Activated T-helper 1 cell treated with anti-CD3 and anti-CD28 coated beads, Interleukin-12 subunit alpha, Interleukin-12 subunit beta, Interleukin-2, Interleukin-4 antibody, amounts not matched to agents 30 ng/mL and 10 ng/mL and 1 ng/mL, durations not matched to agents 14 hours and 24 hours and 36 hours (primary cell): ENCODE data around the gene EPHB1. TPM values are rescaled to one million over a fixed set of nuclear protein-coding genes. Genes with fewer than 3 reads are reported as not detected.
"Not testable (repeated sequence)": the region's sequence is repeated elsewhere in the genome, so short reads cannot be mapped to it uniquely, and the experiment has no call there.

Experiments
- DNase-seq: peaks from one replicate; pipeline ENCODE4 v3.0.0; 2021; ENCODE audit warnings: low spot score
- H3K27ac Mint-ChIP-seq: one replicate; pipeline ENCODE4 v1.8.0; 2021; ENCODE audit warnings: mild to moderate bottlenecking, mixed read lengths
- H3K27me3 Mint-ChIP-seq: one replicate; pipeline ENCODE4 v1.8.0; 2022; ENCODE audit warnings: mild to moderate bottlenecking, moderate library complexity, mixed read lengths; ENCODE audit not compliant: insufficient read depth
- H3K36me3 Mint-ChIP-seq: one replicate; pipeline ENCODE4 v1.8.0; 2021; ENCODE audit warnings: low read depth, mixed read lengths
- H3K4me1 Mint-ChIP-seq: one replicate; pipeline ENCODE4 v1.8.0; 2021; ENCODE audit warnings: low read depth, mixed read lengths
- H3K4me3 Mint-ChIP-seq: one replicate; pipeline ENCODE4 v1.8.0; 2021; ENCODE audit warnings: mild to moderate bottlenecking, moderate library complexity, mixed read lengths
- H3K9me3 Mint-ChIP-seq: one replicate; pipeline ENCODE4 v1.8.0; 2021; ENCODE audit warnings: mixed read lengths
- intact Hi-C: fragments of 100-400 bp; cut with micrococcal nuclease; formaldehyde crosslinking; loops from one replicate; pipeline ENCODE4 v1.15.1; 2024
- total RNA-seq: library from RNA; stranded (reverse); gene quantifications from 2 replicates; pipeline ENCODE4 v1.2.3, GENCODE V29; 2022

Gene EPHB1
- total RNA-seq, 1 donor from 2014 or later, result 5.2 TPM

GRCh38 chr3:135057996-135058395 lies 262.9 kb downstream of the EPHB1 start:
- intact Hi-C loops, result no loop called here
- Mint-ChIP-seq H3K4me1 (no peaks in the 10 kb centered on the region), H3K27me3 (no peaks in the 10 kb centered on the region), H3K4me3 (no peak overlapping the region), H3K36me3 (no peaks in the 10 kb centered on the region), H3K9me3 (no peaks in the 10 kb centered on the region), H3K27ac (no peak overlapping the region)
- DNase-seq, result no peak

- peaks cover 2% of the 10 kb centered on the region for H3K27me3 Mint-ChIP-seq
- no peak for DNase-seq
- no peaks in the 10 kb centered on the region for H3K36me3 Mint-ChIP-seq
- H3K9me3 Mint-ChIP-seq, result peaks cover 6% of the 10 kb centered on the region
- no peak overlapping the region for H3K27ac Mint-ChIP-seq
- intact Hi-C loops, result no loop called here
- H3K4me3 Mint-ChIP-seq, result no peak overlapping the region
- no peaks in the 10 kb centered on the region for H3K4me1 Mint-ChIP-seq
Measured at GRCh38 chr3:135059580-135059979, 264.5 kb downstream of the EPHB1 start.

- H3K27ac Mint-ChIP-seq, H3K4me3 Mint-ChIP-seq, H3K9me3 Mint-ChIP-seq, H3K27me3 Mint-ChIP-seq, intact Hi-C loops, H3K4me1 Mint-ChIP-seq, DNase-seq, H3K36me3 Mint-ChIP-seq: not testable (repeated sequence)
Measured at GRCh38 chr3:135066844-135067727, 272.0 kb downstream of the EPHB1 start.

GRCh38 chr3:135068011-135068410 lies 273.0 kb downstream of the EPHB1 start:
- no peaks in the 10 kb centered on the region for H3K4me1 Mint-ChIP-seq
- no peak for DNase-seq
- peaks cover 11% of the 10 kb centered on the region for H3K9me3 Mint-ChIP-seq
- no peak overlapping the region for H3K4me3 Mint-ChIP-seq
- intact Hi-C loops, result no loop called here
- H3K27me3 Mint-ChIP-seq, result peaks cover 3% of the 10 kb centered on the region
- H3K27ac Mint-ChIP-seq, result no peak overlapping the region
- no peaks in the 10 kb centered on the region for H3K36me3 Mint-ChIP-seq

GRCh38 chr3:135069406-135069805 lies 274.3 kb downstream of the EPHB1 start:
- no peak overlapping the region for H3K4me3 Mint-ChIP-seq
- H3K27ac Mint-ChIP-seq, result no peak overlapping the region
- H3K9me3 Mint-ChIP-seq, result peaks cover 5% of the 10 kb centered on the region
- no peaks in the 10 kb centered on the region for H3K36me3 Mint-ChIP-seq
- H3K27me3 Mint-ChIP-seq, result peaks cover 2% of the 10 kb centered on the region
- H3K4me1 Mint-ChIP-seq, result no peaks in the 10 kb centered on the region
- no peak for DNase-seq
- intact Hi-C loops, result no loop called here

- intact Hi-C loops, result no loop called here
- H3K27me3 Mint-ChIP-seq, result no peaks in the 10 kb centered on the region
- no peak for DNase-seq
- no peak overlapping the region for H3K4me3 Mint-ChIP-seq
- H3K4me1 Mint-ChIP-seq, result no peaks in the 10 kb centered on the region
- H3K27ac Mint-ChIP-seq, result no peak overlapping the region
- H3K36me3 Mint-ChIP-seq, result no peaks in the 10 kb centered on the region
- H3K9me3 Mint-ChIP-seq, result peaks cover 5% of the 10 kb centered on the region
Measured at GRCh38 chr3:135071483-135071882, 276.4 kb downstream of the EPHB1 start.

- DNase-seq, result no peak
- intact Hi-C loops, result no loop called here
- no peaks in the 10 kb centered on the region for H3K27me3 Mint-ChIP-seq
- H3K9me3 Mint-ChIP-seq, result peaks cover 5% of the 10 kb centered on the region
- no peaks in the 10 kb centered on the region for H3K4me1 Mint-ChIP-seq
- H3K4me3 Mint-ChIP-seq, result no peak overlapping the region
- no peak overlapping the region for H3K27ac Mint-ChIP-seq
- no peaks in the 10 kb centered on the region for H3K36me3 Mint-ChIP-seq
Measured at GRCh38 chr3:135072431-135072830, 277.4 kb downstream of the EPHB1 start.

- Mint-ChIP-seq H3K9me3 (peaks cover 5% of the 10 kb centered on the region), H3K27ac (no peak overlapping the region), H3K4me1 (no peaks in the 10 kb centered on the region), H3K27me3 (peaks cover 2% of the 10 kb centered on the region), H3K4me3 (no peak overlapping the region), H3K36me3 (no peaks in the 10 kb centered on the region)
- intact Hi-C loops, result no loop called here
- DNase-seq, result no peak
Measured at GRCh38 chr3:135075157-135075556, 280.1 kb downstream of the EPHB1 start.

GRCh38 chr3:135076341-135076740 lies 281.3 kb downstream of the EPHB1 start:
- H3K4me1 Mint-ChIP-seq, result no peaks in the 10 kb centered on the region
- intact Hi-C loops, result no loop called here

GRCh38 chr3:135077186-135077585 lies 282.1 kb downstream of the EPHB1 start:
- intact Hi-C loops, result no loop called here
- H3K27ac Mint-ChIP-seq, result no peak overlapping the region
- H3K9me3 Mint-ChIP-seq, result peaks cover 5% of the 10 kb centered on the region
- no peak for DNase-seq
- no peaks in the 10 kb centered on the region for H3K4me1 Mint-ChIP-seq
- peaks cover 2% of the 10 kb centered on the region for H3K27me3 Mint-ChIP-seq
- H3K36me3 Mint-ChIP-seq, result no peaks in the 10 kb centered on the region
- H3K4me3 Mint-ChIP-seq, result no peak overlapping the region

More at GRCh38 chr3:135076341-135076740, 281.3 kb downstream of the EPHB1 start:
- H3K27ac Mint-ChIP-seq, result no peak overlapping the region
- no peak for DNase-seq
- no peak overlapping the region for H3K4me3 Mint-ChIP-seq
- H3K27me3 Mint-ChIP-seq, result peaks cover 2% of the 10 kb centered on the region
- H3K36me3 Mint-ChIP-seq, result no peaks in the 10 kb centered on the region
- H3K9me3 Mint-ChIP-seq, result peaks cover 5% of the 10 kb centered on the region

GRCh38 chr3:135078283-135078682 lies 283.2 kb downstream of the EPHB1 start:
- no peaks in the 10 kb centered on the region for H3K36me3 Mint-ChIP-seq
- no peak overlapping the region for H3K27ac Mint-ChIP-seq
- DNase-seq, result no peak
- no peaks in the 10 kb centered on the region for H3K4me1 Mint-ChIP-seq
- no peak overlapping the region for H3K4me3 Mint-ChIP-seq
- peaks cover 2% of the 10 kb centered on the region for H3K27me3 Mint-ChIP-seq
- no peaks in the 10 kb centered on the region for H3K9me3 Mint-ChIP-seq
- intact Hi-C loops, result no loop called here

- Mint-ChIP-seq H3K27me3 (peaks cover 2% of the 10 kb centered on the region), H3K9me3 (no peaks in the 10 kb centered on the region), H3K36me3 (no peaks in the 10 kb centered on the region), H3K27ac (no peak overlapping the region), H3K4me1 (no peaks in the 10 kb centered on the region), H3K4me3 (no peak overlapping the region)
- intact Hi-C loops, result no loop called here
- no peak for DNase-seq
Measured at GRCh38 chr3:135079095-135079494, 284.0 kb downstream of the EPHB1 start.

GRCh38 chr3:135081451-135081850 lies 286.4 kb downstream of the EPHB1 start:
- peaks cover 2% of the 10 kb centered on the region for H3K27me3 Mint-ChIP-seq
- no peaks in the 10 kb centered on the region for H3K36me3 Mint-ChIP-seq
- no peaks in the 10 kb centered on the region for H3K4me1 Mint-ChIP-seq
- H3K27ac Mint-ChIP-seq, result no peak overlapping the region
- intact Hi-C loops, result no loop called here
- DNase-seq, result no peak
- H3K4me3 Mint-ChIP-seq, result no peak overlapping the region
- no peaks in the 10 kb centered on the region for H3K9me3 Mint-ChIP-seq
